22Rv1 (cell line): ENCODE data around the gene ITGA2.

Experiments used
- H3K27ac ChIP-seq: fragments of 450-650 bp; 2 replicates; pipeline ENCODE4 v1.5.1; 2017
- ZFX ChIP-seq: fragments of 450-650 bp; IDR thresholded peaks from 2 replicates; pipeline ENCODE4 v1.6.1; 2017; ENCODE audit warnings: antibody characterized with exemption, borderline replicate concordance
- TF ChIP-seq, protein P1 (sequence below): fragments of 450-650 bp; IDR thresholded peaks from 2 replicates; pipeline ENCODE4 v1.5.1; 2017; ENCODE audit warnings: mild to moderate bottlenecking

The ITGA2 gene

DNA sequence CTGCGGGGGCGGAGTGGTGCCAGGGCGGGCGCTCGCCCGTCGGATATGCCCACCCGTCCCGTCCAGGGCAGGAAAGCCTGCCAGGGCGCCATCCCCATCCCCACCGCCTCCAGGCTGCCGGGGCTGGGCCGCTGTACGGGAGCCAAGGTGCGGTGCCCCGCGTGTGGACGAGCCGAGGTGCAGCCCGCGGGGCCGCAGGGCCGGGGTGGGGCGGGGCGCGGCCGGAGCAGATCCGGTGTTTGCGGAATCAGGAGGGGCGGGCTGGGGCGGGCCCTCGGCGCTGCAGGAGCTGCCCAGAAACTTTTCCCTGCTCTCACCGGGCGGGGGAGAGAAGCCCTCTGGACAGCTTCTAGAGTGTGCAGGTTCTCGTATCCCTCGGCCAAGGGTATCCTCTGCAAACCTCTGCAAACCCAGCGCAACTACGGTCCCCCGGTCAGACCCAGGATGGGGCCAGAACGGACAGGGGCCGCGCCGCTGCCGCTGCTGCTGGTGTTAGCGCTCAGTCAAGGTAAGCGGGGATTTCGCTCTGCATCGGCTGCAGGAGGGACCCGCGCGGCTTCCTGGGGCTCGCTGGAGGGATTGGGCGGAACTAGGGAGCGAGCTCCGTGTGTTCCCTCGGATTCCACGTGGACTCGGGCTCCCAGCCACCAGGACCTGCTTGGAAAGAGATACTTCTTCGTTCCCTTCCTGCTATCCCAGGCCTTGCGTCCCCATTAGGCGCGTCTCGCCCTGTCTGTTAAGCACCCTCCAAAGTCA is at the start of gene ITGA2:
ITGA2 (plus strand) TSS at position 328 of the 756 bp plus-strand sequence; CDS start at position 445, 117 bp downstream.
- peak within 1 kb of the TSS; percentile 67 for H3K27ac ChIP-seq

DNA sequence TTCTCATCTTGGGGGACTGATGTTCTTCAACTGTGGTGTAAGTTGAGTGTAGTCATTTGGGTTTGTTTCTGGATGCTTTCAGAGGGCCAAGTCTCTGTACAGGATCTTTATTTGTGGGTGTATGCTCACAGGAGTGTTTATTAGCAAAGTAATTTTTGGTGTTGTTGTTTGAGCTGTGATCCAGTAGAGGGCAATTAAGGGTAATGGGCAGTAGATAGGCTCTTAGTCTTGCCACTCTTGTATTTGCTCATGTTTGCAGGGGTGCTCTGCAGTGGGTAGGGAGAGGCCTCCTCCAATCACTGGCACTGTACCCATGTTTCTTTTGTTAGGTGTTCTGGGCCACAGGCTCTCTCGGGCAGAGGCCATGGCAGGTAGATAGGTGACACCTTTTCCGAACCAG is 45.9 kb upstream of the ITGA2 start:
- no peak for TF ChIP-seq ZFX
- TF ChIP-seq, protein P1, sequence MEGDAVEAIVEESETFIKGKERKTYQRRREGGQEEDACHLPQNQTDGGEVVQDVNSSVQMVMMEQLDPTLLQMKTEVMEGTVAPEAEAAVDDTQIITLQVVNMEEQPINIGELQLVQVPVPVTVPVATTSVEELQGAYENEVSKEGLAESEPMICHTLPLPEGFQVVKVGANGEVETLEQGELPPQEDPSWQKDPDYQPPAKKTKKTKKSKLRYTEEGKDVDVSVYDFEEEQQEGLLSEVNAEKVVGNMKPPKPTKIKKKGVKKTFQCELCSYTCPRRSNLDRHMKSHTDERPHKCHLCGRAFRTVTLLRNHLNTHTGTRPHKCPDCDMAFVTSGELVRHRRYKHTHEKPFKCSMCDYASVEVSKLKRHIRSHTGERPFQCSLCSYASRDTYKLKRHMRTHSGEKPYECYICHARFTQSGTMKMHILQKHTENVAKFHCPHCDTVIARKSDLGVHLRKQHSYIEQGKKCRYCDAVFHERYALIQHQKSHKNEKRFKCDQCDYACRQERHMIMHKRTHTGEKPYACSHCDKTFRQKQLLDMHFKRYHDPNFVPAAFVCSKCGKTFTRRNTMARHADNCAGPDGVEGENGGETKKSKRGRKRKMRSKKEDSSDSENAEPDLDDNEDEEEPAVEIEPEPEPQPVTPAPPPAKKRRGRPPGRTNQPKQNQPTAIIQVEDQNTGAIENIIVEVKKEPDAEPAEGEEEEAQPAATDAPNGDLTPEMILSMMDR: no peak
- no peak overlapping the region for H3K27ac ChIP-seq

More for the DNA sequence above, at the start of gene ITGA2:
- TF ChIP-seq, protein P1: no peak
- TF ChIP-seq ZFX: no peak

DNA sequence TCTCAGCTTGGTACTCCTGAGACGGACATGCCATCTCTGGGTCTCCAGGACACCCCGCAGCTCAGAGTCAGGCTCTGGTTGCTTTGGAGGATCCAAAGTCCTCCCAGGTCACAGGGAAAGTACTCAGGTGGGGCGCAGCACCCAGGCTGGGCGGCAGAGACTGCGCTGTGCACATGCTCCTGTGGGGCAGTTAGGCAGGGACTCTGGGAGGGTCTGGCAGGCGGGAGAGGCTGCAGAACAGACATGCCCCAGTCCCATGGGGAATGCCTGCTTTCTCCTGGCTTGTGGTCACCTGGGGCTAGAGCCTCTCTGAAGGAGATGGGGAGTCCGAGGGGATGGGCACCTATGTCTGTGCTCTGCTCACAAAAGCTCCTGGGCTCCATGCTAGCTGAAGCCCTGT is 45.3 kb upstream of the ITGA2 start:
- no peak overlapping the region for H3K27ac ChIP-seq
- no peak for TF ChIP-seq ZFX
- TF ChIP-seq, protein P1: no peak

DNA sequence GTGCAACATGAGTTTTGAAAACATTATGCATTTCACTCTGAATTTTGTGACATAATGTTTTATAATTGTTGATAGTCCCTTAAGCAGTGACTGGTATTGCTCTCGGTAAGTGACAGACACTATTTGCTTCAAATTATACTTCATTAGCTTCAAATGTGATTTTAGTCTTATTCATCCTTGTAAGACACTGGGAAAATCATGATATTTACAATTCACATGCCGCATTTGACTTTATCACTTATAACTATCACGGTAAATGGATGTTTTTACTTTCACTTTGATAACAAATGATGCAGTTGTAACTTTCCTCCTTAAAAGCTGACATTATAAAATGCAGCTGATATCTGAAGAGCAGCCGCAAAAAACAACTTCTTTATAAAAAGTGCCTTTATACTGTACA is 44.1 kb upstream of the ITGA2 start:
- no peak overlapping the region for H3K27ac ChIP-seq
- no peak for TF ChIP-seq ZFX
- TF ChIP-seq, protein P1: no peak

DNA sequence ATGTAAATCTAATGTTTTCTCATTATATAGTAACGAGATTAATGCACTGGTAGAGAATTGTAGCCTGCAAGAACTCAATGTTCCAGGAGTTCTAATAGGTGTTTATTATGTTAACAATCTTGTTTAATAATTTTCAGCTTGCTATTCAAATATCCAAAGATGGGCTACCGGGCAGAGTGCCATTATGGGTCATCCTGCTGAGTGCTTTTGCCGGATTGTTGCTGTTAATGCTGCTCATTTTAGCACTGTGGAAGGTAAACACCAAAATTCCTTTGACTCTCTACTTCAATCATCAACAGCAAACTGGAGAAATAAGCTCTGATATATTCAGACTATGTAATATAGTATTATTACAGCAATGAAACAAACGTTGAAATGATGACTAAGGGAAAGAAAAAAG is 41.9 kb upstream of the ITGA2 start:
- no peak for TF ChIP-seq ZFX
- TF ChIP-seq, protein P1: no peak

DNA sequence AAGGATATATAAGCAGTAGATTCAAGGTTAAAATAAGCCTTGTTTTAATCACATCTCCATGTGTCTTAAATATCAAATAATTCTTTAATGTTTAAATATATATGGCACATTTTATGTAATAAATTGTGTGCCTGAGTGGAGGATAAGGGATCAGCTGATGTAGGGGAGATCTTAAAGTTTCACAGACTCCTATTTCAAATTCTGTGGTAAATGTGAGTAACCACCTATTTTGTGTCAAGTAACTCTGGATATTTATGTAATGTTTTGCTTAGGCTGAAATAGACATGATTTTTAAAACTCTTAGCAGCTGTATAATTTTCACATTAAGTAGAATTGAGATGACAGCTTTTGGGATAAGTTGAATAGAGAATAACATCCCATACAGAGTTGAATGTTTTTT is 41.3 kb upstream of the ITGA2 start:
- TF ChIP-seq, protein P1: no peak
- no peak for TF ChIP-seq ZFX
- no peak overlapping the region for H3K27ac ChIP-seq

More for the DNA sequence above, 41.9 kb upstream of the ITGA2 start:
- H3K27ac ChIP-seq: no peak overlapping the region

DNA sequence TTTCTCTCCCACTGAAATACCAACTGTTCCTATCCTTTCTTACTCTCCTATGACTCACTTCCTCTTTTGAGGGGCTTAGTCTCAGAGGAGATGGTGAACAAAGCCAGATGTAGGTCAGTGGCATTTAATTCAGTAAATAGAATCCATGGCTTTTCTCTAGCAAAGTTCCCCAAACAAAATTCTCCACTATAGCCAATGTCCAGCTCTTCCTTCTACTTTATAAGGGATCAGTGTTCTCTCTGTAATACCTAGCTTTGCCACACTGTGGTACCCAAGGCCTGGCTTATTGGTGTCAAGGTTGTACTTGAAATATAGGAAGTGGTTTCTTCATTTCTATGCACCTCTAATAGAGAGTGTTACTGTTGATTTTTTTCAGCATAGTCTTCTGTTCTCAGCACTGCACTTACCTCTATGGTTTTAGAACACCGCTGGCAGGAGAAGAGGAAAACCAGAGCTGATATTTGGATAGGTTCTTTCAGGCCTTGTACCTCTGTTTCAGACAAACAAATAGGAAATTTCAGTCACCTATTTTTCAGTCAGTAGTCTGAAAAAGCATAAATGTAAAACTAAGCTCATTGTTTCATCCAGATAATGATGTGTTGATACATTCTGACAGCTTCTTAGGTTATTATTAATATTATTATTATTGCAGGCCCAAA is 40.6 kb upstream of the ITGA2 start:
- TF ChIP-seq, protein P1: peak; percentile 82
- no peak for TF ChIP-seq ZFX
- no peak overlapping the region for H3K27ac ChIP-seq
